Stimulated activated CD4-positive, alpha-beta T cell treated with anti-CD3 and anti-CD28 coated beads, Interleukin-1b, Interleukin-23, amount 100 ng/mL, for 4 hours (primary cell): ENCODE measurements around the gene SAMD7.

ENCODE experiments used
- DNase-seq, 2 donors: peaks; one replicate each; pipeline ENCODE4 v3.0.0-alpha.2; 2020; ENCODE audit warnings: low read depth in 2 of 2

The SAMD7 gene

GRCh38 chr3:169913323-169913722 lies 2.0 kb downstream of the SAMD7 start:
- no peak for DNase-seq

- no peak for DNase-seq
These were observed 2.9 kb downstream of the SAMD7 start for GRCh38 chr3:169914321-169914720.

- DNase-seq: no peak
These were observed 11.8 kb downstream of the SAMD7 start for GRCh38 chr3:169923189-169923588.

- DNase-seq: no peak
These were observed 12.5 kb downstream of the SAMD7 start for GRCh38 chr3:169923831-169924230.

- DNase-seq: no peak
These were observed 18.6 kb downstream of the SAMD7 start for GRCh38 chr3:169929830-169930519.

- no peak for DNase-seq
These were observed 19.5 kb downstream of the SAMD7 start for GRCh38 chr3:169930843-169931242.

- no peak for DNase-seq
These were observed 20.6 kb downstream of the SAMD7 start for GRCh38 chr3:169931747-169932520.

- DNase-seq: no peak
These were observed 27.9 kb downstream of the SAMD7 start for GRCh38 chr3:169939320-169939719.

- DNase-seq: no peak
These were observed 28.4 kb downstream of the SAMD7 start for GRCh38 chr3:169939751-169940150.

- DNase-seq: no peak
These were observed 29.3 kb downstream of the SAMD7 start for GRCh38 chr3:169940470-169941181.

GRCh38 chr3:169945313-169945712 lies 33.9 kb downstream of the SAMD7 start:
- no peak for DNase-seq

GRCh38 chr3:169946336-169946735 lies 35.0 kb downstream of the SAMD7 start:
- DNase-seq: no peak

GRCh38 chr3:169948559-169949448 lies 37.4 kb downstream of the SAMD7 start:
- no peak for DNase-seq

- DNase-seq: no peak
These were observed 40.7 kb downstream of the SAMD7 start for GRCh38 chr3:169952045-169952444.

- DNase-seq: no peak
These were observed 42.2 kb downstream of the SAMD7 start for GRCh38 chr3:169953462-169954141.

- no peak for DNase-seq
These were observed 42.9 kb downstream of the SAMD7 start for GRCh38 chr3:169954142-169954756.

- DNase-seq: no peak
These were observed 44.0 kb downstream of the SAMD7 start for GRCh38 chr3:169955406-169955805.

GRCh38 chr3:169964176-169964575 lies 52.8 kb downstream of the SAMD7 start:
- DNase-seq: no peak

- no peak for DNase-seq
These were observed 54.4 kb downstream of the SAMD7 start for GRCh38 chr3:169965562-169966427.
